ENCODE results near the gene DCK. TPM values are rescaled to one million over a fixed set of nuclear protein-coding genes. Genes with fewer than 3 reads are reported as not detected.

Gene DCK
- total RNA-seq, 1 donor from 2014 or later, result 10.8 TPM

DNA sequence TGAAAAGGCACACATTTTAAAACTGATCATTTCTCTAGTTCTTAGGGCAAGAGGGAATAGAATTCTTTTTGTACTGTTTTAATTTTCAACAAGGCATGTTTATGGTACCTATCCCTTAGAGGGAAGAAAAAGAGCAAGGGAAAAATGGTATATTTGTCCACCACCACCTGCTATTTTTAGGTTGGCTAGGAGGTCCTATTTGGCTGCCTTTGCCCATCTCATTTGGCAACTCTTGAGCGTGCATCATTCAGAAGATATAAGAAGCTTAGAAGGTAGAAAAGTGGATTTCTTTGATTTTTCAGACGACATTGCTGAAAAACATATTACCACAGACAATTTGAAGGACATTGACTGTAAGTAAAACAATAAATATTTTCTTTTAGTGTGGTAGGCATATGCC, 69.0 kb downstream of the DCK start:
- Mint-ChIP-seq H3K4me1 (ENCODE audit: low read depth, unreplicated experiment) (no peaks in the 10 kb centered on the region), H3K4me3 (ENCODE audit: unreplicated experiment) (no peak overlapping the region), H3K27ac (ENCODE audit: unreplicated experiment) (no peak overlapping the region), H3K27me3 (ENCODE audit: unreplicated experiment) (peaks cover 1% of the 10 kb centered on the region), H3K9me3 (ENCODE audit: unreplicated experiment) (no peaks in the 10 kb centered on the region), H3K36me3 (ENCODE audit: unreplicated experiment) (no peaks in the 10 kb centered on the region)
- no peak for DNase-seq
- TF ChIP-seq, protein P1, sequence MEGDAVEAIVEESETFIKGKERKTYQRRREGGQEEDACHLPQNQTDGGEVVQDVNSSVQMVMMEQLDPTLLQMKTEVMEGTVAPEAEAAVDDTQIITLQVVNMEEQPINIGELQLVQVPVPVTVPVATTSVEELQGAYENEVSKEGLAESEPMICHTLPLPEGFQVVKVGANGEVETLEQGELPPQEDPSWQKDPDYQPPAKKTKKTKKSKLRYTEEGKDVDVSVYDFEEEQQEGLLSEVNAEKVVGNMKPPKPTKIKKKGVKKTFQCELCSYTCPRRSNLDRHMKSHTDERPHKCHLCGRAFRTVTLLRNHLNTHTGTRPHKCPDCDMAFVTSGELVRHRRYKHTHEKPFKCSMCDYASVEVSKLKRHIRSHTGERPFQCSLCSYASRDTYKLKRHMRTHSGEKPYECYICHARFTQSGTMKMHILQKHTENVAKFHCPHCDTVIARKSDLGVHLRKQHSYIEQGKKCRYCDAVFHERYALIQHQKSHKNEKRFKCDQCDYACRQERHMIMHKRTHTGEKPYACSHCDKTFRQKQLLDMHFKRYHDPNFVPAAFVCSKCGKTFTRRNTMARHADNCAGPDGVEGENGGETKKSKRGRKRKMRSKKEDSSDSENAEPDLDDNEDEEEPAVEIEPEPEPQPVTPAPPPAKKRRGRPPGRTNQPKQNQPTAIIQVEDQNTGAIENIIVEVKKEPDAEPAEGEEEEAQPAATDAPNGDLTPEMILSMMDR (IDR thresholded peaks at IDR 0.05; ENCODE audit: partially characterized antibody, unreplicated experiment), result no peak

DNA sequence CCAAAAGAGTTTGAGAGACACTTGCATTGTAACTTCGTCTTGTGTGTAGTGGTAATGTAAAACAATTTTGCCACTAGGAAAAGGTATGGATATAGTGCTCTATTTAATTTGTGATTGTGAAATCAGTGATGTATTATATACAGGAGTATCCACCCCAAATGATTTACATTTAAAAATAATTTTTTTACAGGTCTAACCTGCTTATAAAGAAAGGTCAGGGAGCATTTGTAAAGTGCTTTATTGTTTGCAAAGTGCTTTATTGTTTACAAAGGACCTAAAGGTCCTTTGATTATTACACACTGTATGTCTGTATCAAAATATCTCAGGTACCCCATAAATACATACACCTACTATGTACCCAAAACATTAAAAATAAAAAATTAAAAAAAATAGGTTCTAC, 70.3 kb downstream of the DCK start:
- DNase-seq, result no peak
- no peaks in the 10 kb centered on the region for H3K36me3 Mint-ChIP-seq (ENCODE audit: unreplicated experiment)
- TF ChIP-seq, protein P1 (IDR thresholded peaks at IDR 0.05; ENCODE audit: partially characterized antibody, unreplicated experiment), result no peak

DNA sequence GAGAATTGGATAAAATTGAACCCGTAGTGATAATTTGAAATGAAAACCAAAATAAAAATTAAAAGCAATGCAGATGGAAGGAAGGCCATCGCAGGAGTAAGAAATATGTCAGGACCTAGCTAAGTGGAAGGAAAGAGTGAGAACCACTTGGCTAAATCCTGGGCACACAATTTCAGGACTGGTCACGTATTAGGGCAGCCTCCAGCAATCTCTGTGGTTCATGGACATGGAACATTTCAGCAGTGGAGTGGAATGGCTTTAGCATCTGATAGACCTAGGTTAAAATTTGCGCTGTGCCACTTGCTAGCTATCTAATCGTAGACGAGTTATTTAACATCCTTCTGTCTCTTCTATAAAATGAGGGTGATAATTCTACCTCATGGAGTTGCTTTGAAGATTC, 71.1 kb downstream of the DCK start:
- H3K4me3 Mint-ChIP-seq (ENCODE audit: unreplicated experiment), result no peak overlapping the region
- TF ChIP-seq, protein P1 (IDR thresholded peaks at IDR 0.05; ENCODE audit: partially characterized antibody, unreplicated experiment), result no peak

More for the DNA sequence above, 70.3 kb downstream of the DCK start:
- H3K4me1 Mint-ChIP-seq (ENCODE audit: low read depth, unreplicated experiment), result no peaks in the 10 kb centered on the region
- peaks cover 1% of the 10 kb centered on the region for H3K27me3 Mint-ChIP-seq (ENCODE audit: unreplicated experiment)
- no peak overlapping the region for H3K4me3 Mint-ChIP-seq (ENCODE audit: unreplicated experiment)
- H3K27ac Mint-ChIP-seq (ENCODE audit: unreplicated experiment), result no peak overlapping the region
- no peaks in the 10 kb centered on the region for H3K9me3 Mint-ChIP-seq (ENCODE audit: unreplicated experiment)

DNA sequence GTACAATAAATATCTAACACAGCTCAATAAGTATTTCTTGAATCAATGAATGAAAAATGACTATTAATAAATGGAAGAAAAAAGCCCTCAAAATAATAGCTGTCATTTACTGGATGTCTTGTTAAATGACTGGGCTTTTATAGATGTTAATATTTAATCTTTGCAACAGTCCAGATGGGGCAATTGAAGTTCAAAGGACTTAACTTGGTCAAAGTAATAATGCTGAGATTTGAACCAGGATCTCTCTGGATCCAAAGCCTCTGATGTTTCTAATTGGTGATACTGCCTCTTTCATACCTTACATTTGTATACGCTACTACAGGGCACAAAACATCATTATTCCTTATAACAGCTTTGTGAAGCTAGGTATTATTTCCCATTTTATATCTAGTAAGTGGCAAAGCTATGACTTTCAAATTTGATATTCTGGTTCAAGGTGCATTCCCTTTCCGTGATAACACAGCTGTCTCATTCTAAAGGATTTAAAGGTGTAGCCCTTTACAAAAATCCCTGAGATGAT, 72.6 kb downstream of the DCK start:
- Mint-ChIP-seq H3K4me3 (ENCODE audit: unreplicated experiment) (no peak overlapping the region), H3K36me3 (ENCODE audit: unreplicated experiment) (no peaks in the 10 kb centered on the region), H3K27me3 (ENCODE audit: unreplicated experiment) (peaks cover 1% of the 10 kb centered on the region), H3K27ac (ENCODE audit: unreplicated experiment) (no peak overlapping the region), H3K4me1 (ENCODE audit: low read depth, unreplicated experiment) (no peaks in the 10 kb centered on the region), H3K9me3 (ENCODE audit: unreplicated experiment) (no peaks in the 10 kb centered on the region)
- DNase-seq, result no peak
- TF ChIP-seq, protein P1 (IDR thresholded peaks at IDR 0.05; ENCODE audit: partially characterized antibody, unreplicated experiment), result no peak

More for the DNA sequence above, 71.1 kb downstream of the DCK start:
- Mint-ChIP-seq H3K27me3 (ENCODE audit: unreplicated experiment) (peaks cover 1% of the 10 kb centered on the region), H3K4me1 (ENCODE audit: low read depth, unreplicated experiment) (no peaks in the 10 kb centered on the region), H3K27ac (ENCODE audit: unreplicated experiment) (no peak overlapping the region), H3K36me3 (ENCODE audit: unreplicated experiment) (no peaks in the 10 kb centered on the region), H3K9me3 (ENCODE audit: unreplicated experiment) (no peaks in the 10 kb centered on the region)
- DNase-seq, result no peak

DNA sequence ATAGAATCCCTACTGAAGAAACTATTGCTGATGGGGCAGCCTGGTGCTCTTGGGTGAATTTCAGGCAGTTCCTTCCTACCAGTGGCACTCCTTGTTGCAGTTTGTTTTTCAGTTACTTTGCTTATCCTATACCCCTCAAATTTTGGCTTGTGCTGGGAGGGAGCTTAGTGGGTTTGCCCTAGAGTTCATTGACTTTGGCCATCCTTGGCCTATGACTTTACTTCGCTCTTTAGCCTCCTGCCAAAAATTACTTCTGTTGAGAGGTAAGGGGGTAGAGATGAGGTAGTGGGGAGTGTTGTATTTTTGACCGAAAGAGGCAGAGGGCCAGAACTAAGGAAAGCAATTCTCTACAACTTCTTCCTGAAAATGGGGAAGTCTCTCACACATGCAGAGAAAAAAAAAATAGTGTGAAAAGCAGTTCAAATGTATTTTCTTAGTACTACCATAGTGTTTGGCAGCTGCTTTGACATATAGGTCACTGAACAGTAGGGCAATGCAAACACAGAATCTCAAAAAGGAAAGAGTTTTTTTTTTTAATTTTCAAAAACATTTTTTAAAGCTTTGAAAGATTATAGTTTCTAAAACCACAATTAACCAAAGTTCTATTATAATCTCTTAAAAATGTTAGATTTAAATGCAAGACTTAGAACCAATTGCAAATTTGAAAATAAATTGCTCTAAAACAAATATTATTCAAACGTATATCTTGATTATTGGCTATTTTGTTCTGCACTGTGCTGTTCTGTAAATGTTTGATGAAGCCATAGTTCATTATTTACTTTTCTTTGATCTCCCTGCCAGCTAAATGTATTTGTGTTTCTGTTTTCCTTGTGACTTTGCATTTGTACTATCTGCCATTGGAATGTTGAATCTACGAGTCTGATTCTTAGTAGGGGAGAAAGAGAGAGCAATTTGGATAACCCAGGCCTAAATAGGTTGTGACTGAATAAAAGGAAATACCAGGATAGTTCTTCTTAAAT, 73.6 kb downstream of the DCK start:
- no peak for DNase-seq
- H3K27me3 Mint-ChIP-seq (ENCODE audit: unreplicated experiment), result peaks cover 1% of the 10 kb centered on the region
- no peaks in the 10 kb centered on the region for H3K36me3 Mint-ChIP-seq (ENCODE audit: unreplicated experiment)
- H3K4me1 Mint-ChIP-seq (ENCODE audit: low read depth, unreplicated experiment), result no peaks in the 10 kb centered on the region
- no peaks in the 10 kb centered on the region for H3K9me3 Mint-ChIP-seq (ENCODE audit: unreplicated experiment)
- H3K4me3 Mint-ChIP-seq (ENCODE audit: unreplicated experiment), result no peak overlapping the region
- TF ChIP-seq, protein P1 (IDR thresholded peaks at IDR 0.05; ENCODE audit: partially characterized antibody, unreplicated experiment), result no peak
- H3K27ac Mint-ChIP-seq (ENCODE audit: unreplicated experiment), result no peak overlapping the region
